ENCODE data around the gene FAM98C.
A peak's percentile ranks its signal among the peaks of the same experiment; 100 is the strongest.
"Not testable (repeated sequence)": the region's sequence is repeated elsewhere in the genome, so short reads cannot be mapped to it uniquely, and the experiment has no call there.

Gene FAM98C

GRCh38 chr19:38402967-38403674 lies at the start of gene FAM98C:
Gene FAM98C, plus strand, starts transcription at chr19:38403093. Its CDS starts 61 bp downstream, at chr19:38403154.
- FAIRE-seq: no peak

- no peak for FAIRE-seq
These were observed 46.9 kb upstream of the FAM98C start for GRCh38 chr19:38355728-38356725.

GRCh38 chr19:38358071-38358470 lies 44.8 kb upstream of the FAM98C start:
- no peak for FAIRE-seq

- no peak for FAIRE-seq
These were observed 43.5 kb upstream of the FAM98C start for GRCh38 chr19:38359242-38360021.

- FAIRE-seq: no peak
These were observed 42.5 kb upstream of the FAM98C start for GRCh38 chr19:38360351-38360750.

GRCh38 chr19:38360839-38361631 lies 41.9 kb upstream of the FAM98C start:
- no peak for FAIRE-seq

- FAIRE-seq: no peak
These were observed 41.2 kb upstream of the FAM98C start for GRCh38 chr19:38361633-38362075.

- FAIRE-seq: no peak
These were observed 40.6 kb upstream of the FAM98C start for GRCh38 chr19:38362076-38362945.

GRCh38 chr19:38362946-38363688 lies 39.8 kb upstream of the FAM98C start:
- not testable (repeated sequence) for FAIRE-seq

GRCh38 chr19:38367041-38367440 lies 35.9 kb upstream of the FAM98C start:
- FAIRE-seq: no peak

GRCh38 chr19:38369584-38369983 lies 33.3 kb upstream of the FAM98C start:
- FAIRE-seq: no peak

- FAIRE-seq: no peak
These were observed 32.6 kb upstream of the FAM98C start for GRCh38 chr19:38370299-38370698.

GRCh38 chr19:38371081-38371480 lies 31.8 kb upstream of the FAM98C start:
- no peak for FAIRE-seq

GRCh38 chr19:38373907-38374331 lies 29.0 kb upstream of the FAM98C start:
- no peak for FAIRE-seq

- FAIRE-seq: peak; percentile 82
These were observed 28.4 kb upstream of the FAM98C start, which contains the start of gene PSMD8 for GRCh38 chr19:38374332-38375097. Gene PSMD8, plus strand, starts transcription at chr19:38374571. Its CDS starts 31 bp downstream, at chr19:38374602.

- no peak for FAIRE-seq
These were observed 27.8 kb upstream of the FAM98C start for GRCh38 chr19:38375098-38375493.

GRCh38 chr19:38375748-38376147 lies 27.1 kb upstream of the FAM98C start:
- no peak for FAIRE-seq

GRCh38 chr19:38376576-38376975 lies 26.3 kb upstream of the FAM98C start:
- FAIRE-seq: no peak

- FAIRE-seq: no peak
These were observed 25.8 kb upstream of the FAM98C start for GRCh38 chr19:38377052-38377451.

Measured in islet of Langerhans (tissue), 1 donor.